IPS-18a (cell line): Measurements from ENCODE around the gene GDF7.

Experiments
- H3K27ac ChIP-seq: one replicate; pipeline ENCODE4 v1.5.1; 2013; ENCODE audit warnings: low read length
- H3K27me3 ChIP-seq: one replicate; pipeline ENCODE4 v1.6.1; 2013; ENCODE audit warnings: mild to moderate bottlenecking, low read length; ENCODE audit not compliant: control insufficient read depth, insufficient read depth
- H3K36me3 ChIP-seq: one replicate; pipeline ENCODE4 v1.6.1; 2013; ENCODE audit warnings: low read depth, low read length; ENCODE audit not compliant: control insufficient read depth
- H3K4me1 ChIP-seq: one replicate; pipeline ENCODE4 v1.6.1; 2013; ENCODE audit warnings: low read depth, low read length; ENCODE audit not compliant: control insufficient read depth
- H3K4me3 ChIP-seq: one replicate; pipeline ENCODE4 v1.5.1; 2013; ENCODE audit warnings: low read length
- H3K9ac ChIP-seq: one replicate; pipeline ENCODE4 v1.6.1; 2013; ENCODE audit warnings: mild to moderate bottlenecking, low read length, moderate library complexity
- H3K9me3 ChIP-seq: one replicate; pipeline ENCODE4 v1.6.1; 2013; ENCODE audit warnings: low read depth, low read length; ENCODE audit not compliant: control insufficient read depth

Gene GDF7

DNA sequence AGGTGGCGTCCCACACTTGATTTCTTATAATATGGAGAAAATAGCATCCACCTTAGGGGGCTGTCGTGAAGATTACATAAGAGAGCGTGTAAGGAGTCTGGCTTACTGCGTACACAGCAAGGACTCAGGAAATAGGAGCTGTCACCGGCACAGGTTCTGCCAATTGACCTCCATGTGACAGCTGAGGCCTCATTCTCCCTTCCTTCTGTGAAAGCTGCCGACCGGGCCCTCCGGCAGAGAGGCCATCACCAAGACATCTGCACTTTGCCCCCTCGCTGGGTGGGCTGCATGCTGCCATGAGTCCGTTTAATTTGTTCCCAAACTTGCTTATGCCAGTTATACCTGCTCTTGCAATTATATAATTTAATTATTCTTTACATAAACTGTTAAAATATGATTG, 43.7 kb upstream of the GDF7 start:
- no peak overlapping the region for H3K4me3 ChIP-seq
- no peak overlapping the region for H3K9ac ChIP-seq
- no peaks in the 10 kb centered on the region for H3K27me3 ChIP-seq
- no peaks in the 10 kb centered on the region for H3K4me1 ChIP-seq
- no peaks in the 10 kb centered on the region for H3K9me3 ChIP-seq
- no peak overlapping the region for H3K27ac ChIP-seq
- H3K36me3 ChIP-seq = no peaks in the 10 kb centered on the region

DNA sequence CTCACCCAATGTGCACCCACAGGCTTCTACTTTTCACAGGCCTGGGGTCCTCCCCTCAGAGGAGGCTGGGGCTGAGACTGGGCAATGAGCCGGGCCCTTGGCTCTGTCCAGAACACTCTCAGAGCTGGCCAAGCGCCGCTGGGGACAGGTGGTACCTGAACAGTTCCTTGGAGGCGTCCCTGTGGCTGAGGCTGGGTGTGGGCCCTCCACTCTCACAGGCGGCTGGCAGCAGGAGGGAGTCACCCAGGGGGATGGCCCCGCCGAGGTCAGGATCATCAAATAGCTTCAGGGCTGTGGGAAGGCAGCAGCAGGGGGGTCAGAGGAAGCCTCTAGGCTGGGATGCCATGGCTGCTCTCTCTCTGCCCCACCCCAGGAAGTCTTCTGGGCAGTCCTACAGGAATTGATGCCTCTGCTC, 43.2 kb upstream of the GDF7 start:
- Histone ChIP-seq H3K36me3 (no peaks in the 10 kb centered on the region), H3K9me3 (no peaks in the 10 kb centered on the region), H3K4me1 (no peaks in the 10 kb centered on the region), H3K9ac (no peak overlapping the region), H3K27me3 (no peaks in the 10 kb centered on the region), H3K27ac (no peak overlapping the region), H3K4me3 (no peak overlapping the region)

DNA sequence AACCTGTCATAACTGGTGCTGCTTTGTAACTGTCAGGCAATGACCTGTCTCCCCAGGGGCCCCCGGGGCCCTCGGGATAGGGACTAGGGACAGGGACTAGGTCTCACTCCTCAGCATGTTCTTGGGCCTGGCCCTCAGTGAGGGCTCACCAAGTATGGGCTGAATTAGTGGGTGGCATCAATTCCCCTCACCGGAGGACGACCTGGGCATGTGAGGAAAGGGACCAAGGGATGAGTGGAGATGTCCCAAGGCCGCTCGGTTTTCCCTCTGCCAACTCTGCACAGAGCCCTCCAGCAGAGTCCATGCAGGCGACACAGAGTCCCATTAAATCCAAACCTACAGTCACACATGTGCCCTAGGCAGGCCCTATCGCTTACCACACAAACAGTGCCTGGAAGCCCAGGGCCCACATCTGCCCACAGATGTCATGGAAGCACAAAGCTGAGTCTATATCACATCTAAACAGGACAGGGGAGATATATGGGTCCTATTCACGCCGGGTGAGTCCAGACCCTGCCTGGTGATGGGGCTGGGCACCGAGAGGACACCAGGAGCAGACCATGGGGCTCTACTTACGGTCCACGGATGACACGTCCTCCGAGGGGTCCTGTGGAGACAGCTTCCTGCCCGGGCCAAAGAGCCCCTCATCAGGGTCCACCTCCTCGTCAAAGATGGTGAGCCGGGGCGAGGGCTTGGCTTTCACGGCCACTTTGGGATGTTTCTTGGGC, 42.6 kb upstream of the GDF7 start:
- Histone ChIP-seq H3K4me1 (no peaks in the 10 kb centered on the region), H3K4me3 (no peak overlapping the region), H3K9ac (no peak overlapping the region), H3K9me3 (no peaks in the 10 kb centered on the region), H3K27ac (no peak overlapping the region), H3K27me3 (no peaks in the 10 kb centered on the region), H3K36me3 (no peaks in the 10 kb centered on the region)

- H3K4me1 ChIP-seq = no peaks in the 10 kb centered on the region
- H3K9me3 ChIP-seq = no peaks in the 10 kb centered on the region
- H3K9ac ChIP-seq = no peak overlapping the region
- no peak overlapping the region for H3K4me3 ChIP-seq
- H3K27ac ChIP-seq = no peak overlapping the region
- no peaks in the 10 kb centered on the region for H3K36me3 ChIP-seq
- no peaks in the 10 kb centered on the region for H3K27me3 ChIP-seq
Observed at GRCh38 chr2:20624884-20625485, 42.0 kb upstream of the GDF7 start.

DNA sequence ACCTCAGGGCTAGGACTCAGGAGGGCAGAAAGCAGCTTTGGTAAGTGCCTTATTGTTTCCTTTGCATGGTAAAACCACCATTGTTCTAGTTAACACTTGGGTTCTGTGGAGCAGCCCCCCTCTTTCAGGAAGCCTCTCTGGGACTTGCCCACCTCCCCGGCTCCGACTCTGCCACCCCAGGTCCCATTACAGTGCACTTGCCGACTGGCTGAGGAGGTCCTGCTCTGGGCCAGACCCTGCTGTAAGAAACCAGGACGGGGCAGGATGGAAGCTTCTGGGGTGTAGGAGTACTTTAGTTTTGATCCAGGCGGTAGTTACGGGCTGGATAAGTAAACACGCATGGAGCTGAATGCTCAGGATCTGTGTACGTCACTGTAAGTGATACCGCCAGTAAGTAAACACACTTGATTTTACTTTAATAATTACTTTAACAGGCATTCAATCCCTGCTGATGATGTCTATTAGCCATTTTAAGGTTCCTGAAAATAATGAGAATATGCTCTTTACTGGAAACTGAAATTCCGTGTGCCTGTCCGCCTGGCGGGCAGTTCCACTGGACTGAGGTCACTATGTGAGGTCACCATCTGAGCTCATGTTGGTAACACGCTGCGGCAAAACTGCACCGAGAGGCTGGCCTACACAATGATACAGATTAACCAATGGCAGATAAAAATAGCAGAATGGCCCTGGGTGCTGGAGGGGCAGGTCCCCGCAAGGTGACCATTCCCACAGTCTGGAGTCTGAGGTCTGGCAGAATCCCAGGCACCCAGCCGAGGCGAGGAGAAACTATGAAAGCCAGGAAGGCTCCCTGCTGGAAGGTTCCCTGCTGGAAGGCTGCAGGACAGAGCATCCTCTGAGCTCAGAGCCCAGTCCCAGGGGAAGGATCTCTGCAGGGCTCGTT, 41.2 kb upstream of the GDF7 start:
- no peak overlapping the region for H3K27ac ChIP-seq
- H3K4me1 ChIP-seq = no peaks in the 10 kb centered on the region
- no peak overlapping the region for H3K4me3 ChIP-seq
- no peaks in the 10 kb centered on the region for H3K9me3 ChIP-seq
- no peak overlapping the region for H3K9ac ChIP-seq
- H3K36me3 ChIP-seq = no peaks in the 10 kb centered on the region
- H3K27me3 ChIP-seq = no peaks in the 10 kb centered on the region

GRCh38 chr2:20626392-20626697, 40.6 kb upstream of the GDF7 start:
- no peak overlapping the region for H3K4me3 ChIP-seq
- H3K9me3 ChIP-seq = no peaks in the 10 kb centered on the region
- no peaks in the 10 kb centered on the region for H3K36me3 ChIP-seq
- no peaks in the 10 kb centered on the region for H3K4me1 ChIP-seq
- H3K9ac ChIP-seq = no peak overlapping the region
- no peak overlapping the region for H3K27ac ChIP-seq
- no peaks in the 10 kb centered on the region for H3K27me3 ChIP-seq

- H3K36me3 ChIP-seq = no peaks in the 10 kb centered on the region
- H3K4me1 ChIP-seq = no peaks in the 10 kb centered on the region
- H3K4me3 ChIP-seq = no peak overlapping the region
- no peaks in the 10 kb centered on the region for H3K9me3 ChIP-seq
- no peaks in the 10 kb centered on the region for H3K27me3 ChIP-seq
- no peak overlapping the region for H3K9ac ChIP-seq
- H3K27ac ChIP-seq = no peak overlapping the region
Observed at GRCh38 chr2:20626698-20627513, 40.0 kb upstream of the GDF7 start.

DNA sequence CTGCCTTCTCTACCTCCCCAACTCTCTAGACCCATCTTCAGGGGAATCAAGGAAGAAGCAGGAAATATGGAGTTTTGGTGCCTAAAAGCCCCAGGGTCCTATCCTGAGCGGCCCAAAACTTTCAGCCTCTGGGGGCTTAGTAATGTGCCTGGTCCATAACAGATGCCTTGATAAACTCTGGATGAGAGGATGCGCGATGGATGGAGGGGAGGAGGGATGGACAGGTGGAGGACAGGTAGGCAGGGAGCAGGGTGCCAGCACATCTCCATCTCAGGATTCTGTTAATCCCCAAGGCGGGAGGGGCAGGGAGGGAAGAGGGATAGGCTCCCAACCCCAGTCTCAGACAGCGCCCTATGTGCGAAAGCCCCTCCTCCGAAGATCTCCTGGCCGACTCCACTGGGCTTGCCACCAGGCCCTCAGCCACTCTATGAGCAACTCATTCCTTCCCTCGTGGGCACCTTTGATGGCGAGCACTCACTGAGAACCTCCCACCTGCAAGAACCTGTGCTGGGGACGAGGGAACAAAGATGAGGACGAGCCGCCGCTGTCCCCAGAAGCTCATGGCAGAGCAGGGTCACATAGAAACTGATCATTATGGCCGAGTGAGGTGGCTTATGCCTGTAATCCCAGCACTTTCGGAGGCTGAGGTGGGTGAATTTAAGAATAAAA, 39.1 kb upstream of the GDF7 start:
- Histone ChIP-seq H3K9me3 (no peaks in the 10 kb centered on the region), H3K9ac (no peak overlapping the region), H3K4me3 (no peak overlapping the region), H3K27me3 (no peaks in the 10 kb centered on the region), H3K27ac (no peak overlapping the region), H3K36me3 (no peaks in the 10 kb centered on the region), H3K4me1 (peaks cover 7% of the 10 kb centered on the region)

DNA sequence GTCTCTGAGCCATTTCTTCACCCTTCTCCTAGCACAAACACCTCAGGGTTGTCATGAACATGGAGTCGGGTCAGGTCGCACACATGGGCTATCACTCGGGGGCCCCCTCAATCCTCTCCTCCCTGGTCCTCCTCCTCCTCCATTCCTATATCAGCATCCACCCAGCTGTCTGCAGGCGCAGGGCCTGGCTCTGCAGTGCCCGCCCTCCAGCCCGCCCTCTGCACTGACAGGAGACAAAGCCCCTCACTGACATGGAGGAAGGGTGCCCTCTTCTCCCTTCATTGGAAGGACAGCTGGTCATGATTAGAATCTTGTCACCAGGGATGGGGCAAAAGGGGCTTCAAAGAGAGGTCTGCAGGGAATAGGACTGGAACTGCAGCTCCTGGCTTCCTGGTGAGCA, 37.8 kb upstream of the GDF7 start:
- no peaks in the 10 kb centered on the region for H3K27me3 ChIP-seq
- no peaks in the 10 kb centered on the region for H3K36me3 ChIP-seq
- no peak overlapping the region for H3K9ac ChIP-seq
- H3K27ac ChIP-seq = no peak overlapping the region
- H3K4me3 ChIP-seq = no peak overlapping the region
- no peaks in the 10 kb centered on the region for H3K9me3 ChIP-seq
- peaks cover 7% of the 10 kb centered on the region for H3K4me1 ChIP-seq

DNA sequence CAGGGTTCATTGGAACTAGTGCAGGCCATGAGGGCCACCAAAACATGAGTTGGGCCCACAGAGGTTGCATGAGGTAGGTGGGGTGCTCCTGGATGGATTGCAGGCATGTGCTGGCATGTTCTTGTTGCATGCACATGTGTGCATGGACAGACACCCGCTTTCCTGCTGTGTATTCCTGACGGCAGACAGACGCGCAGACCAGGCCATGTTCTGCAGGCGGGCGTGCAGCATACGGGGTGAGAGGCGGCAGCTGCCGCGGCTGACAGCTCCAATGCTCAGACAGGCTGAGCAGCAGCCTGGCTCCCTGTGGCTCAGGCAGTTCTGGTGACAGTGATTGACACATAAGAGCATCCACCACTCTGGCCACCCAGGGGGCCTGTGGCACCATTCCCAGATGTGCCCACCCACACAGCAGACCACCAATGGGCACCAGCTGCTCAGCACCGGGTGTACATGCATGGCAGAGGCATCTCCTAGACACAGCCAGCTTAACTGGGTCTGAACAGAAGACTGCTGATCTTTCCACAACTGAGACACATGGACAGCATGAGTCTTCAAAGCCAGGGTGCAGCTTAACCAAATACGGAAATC, 37.3 kb upstream of the GDF7 start:
- Histone ChIP-seq H3K27me3 (no peaks in the 10 kb centered on the region), H3K4me1 (peaks cover 7% of the 10 kb centered on the region), H3K9me3 (no peaks in the 10 kb centered on the region), H3K27ac (no peak overlapping the region), H3K36me3 (no peaks in the 10 kb centered on the region), H3K4me3 (no peak overlapping the region), H3K9ac (no peak overlapping the region)
